H1 (cell line): ENCODE results near the gene CDT1. TPM values are rescaled to one million over a fixed set of nuclear protein-coding genes. Genes with fewer than 3 reads are reported as not detected.

Experiments used
- CTCF ChIA-PET: fragments of 300-600 bp; sonication (Branson Sonifier 250); formaldehyde crosslinking; loops from one replicate; lab custom pipeline; 2021; ENCODE audit not compliant: partially characterized antibody; lab: Charles Lee
- POLR2A ChIA-PET: fragments of 300-600 bp; sonication (Branson Sonifier 250); formaldehyde crosslinking; loops from one replicate; lab custom pipeline; 2021; ENCODE audit warnings: inconsistent platforms; ENCODE audit not compliant: partially characterized antibody; lab: Charles Lee
- DNase-seq, 2 experiments: peaks; one replicate each; pipeline versions ENCODE4 v3.0.0 to v3.0.0-alpha.2; 2010 to 2022; ENCODE audit warnings: low spot score in 2 of 2, low read depth in 1 of 2, mixed read lengths in 1 of 2
- FAIRE-seq: peaks from 2 replicates; lab custom pipeline; 2011; peaks lifted over from hg19 to GRCh38; lab: Jason Lieb, UNC
- H2AFZ ChIP-seq: 2 replicates; pipeline ENCODE4 v1.8.1; 2012; ENCODE audit warnings: low read length, inconsistent platforms
- H2AK5ac ChIP-seq: 2 replicates; pipeline ENCODE4 v1.6.1; 2013; ENCODE audit warnings: low read depth, low read length
- H2BK120ac ChIP-seq: replicated peaks from 2 replicates; pipeline ENCODE3; 2013; ENCODE audit warnings: low read depth, low read length, inconsistent platforms
- H2BK12ac ChIP-seq: 2 replicates; pipeline ENCODE4 v1.6.1; 2013; ENCODE audit warnings: low read depth, low read length
- H2BK15ac ChIP-seq: 2 replicates; pipeline ENCODE4 v1.6.1; 2013; ENCODE audit warnings: low read length
- H2BK20ac ChIP-seq: 2 replicates; pipeline ENCODE4 v1.6.1; 2013; ENCODE audit warnings: low read length
- H2BK5ac ChIP-seq: 2 replicates; pipeline ENCODE4 v1.6.1; 2013; ENCODE audit warnings: low read depth, low read length
- H3K14ac ChIP-seq: 2 replicates; pipeline ENCODE4 v1.6.1; 2013; ENCODE audit warnings: inconsistent platforms; ENCODE audit not compliant: insufficient read length
- H3K18ac ChIP-seq: 2 replicates; pipeline ENCODE4 v1.6.1; 2013; ENCODE audit warnings: low read length; ENCODE audit errors: extremely low read depth
- H3K23ac ChIP-seq: 2 replicates; pipeline ENCODE4 v1.6.1; 2013; ENCODE audit warnings: inconsistent platforms; ENCODE audit not compliant: insufficient read length
- H3K23me2 ChIP-seq: 2 replicates; pipeline ENCODE4 v1.6.1; 2013; ENCODE audit warnings: low read depth, low read length
- H3K27ac ChIP-seq: 2 replicates; pipeline ENCODE4 v1.6.1; 2011; ENCODE audit warnings: low read depth, low read length, inconsistent platforms
- H3K27me3 ChIP-seq, 4 experiments: replicated peaks in 1 of 4; 1 replicate in 1 of 4; 2 replicates in 3 of 4; pipeline versions ENCODE4 v1.6.1 to v1.8.1; 2011 to 2013; ENCODE audit warnings: low read length in 3 of 4, mild to moderate bottlenecking in 3 of 4, inconsistent platforms in 2 of 4, mixed read lengths in 2 of 4, moderate library complexity in 1 of 4; ENCODE audit not compliant: control insufficient read depth in 3 of 4, insufficient read depth in 3 of 4; ENCODE audit errors: extremely low read depth in 1 of 4
- H3K36me3 ChIP-seq, 4 experiments: 2 replicates each; pipeline versions ENCODE4 v1.6.1 to v1.8.1; 2011 to 2013; ENCODE audit warnings: mild to moderate bottlenecking in 4 of 4, low read length in 3 of 4, moderate library complexity in 2 of 4, control low read depth in 1 of 4, inconsistent platforms in 1 of 4; ENCODE audit not compliant: insufficient read depth in 4 of 4, control insufficient read depth in 2 of 4
- H3K4ac ChIP-seq: replicated peaks from 2 replicates; pipeline ENCODE3; 2013; ENCODE audit warnings: low read length, low read depth, mixed read lengths, inconsistent platforms; ENCODE audit not compliant: insufficient read length
- H3K4me1 ChIP-seq, 4 experiments: replicated peaks in 1 of 4; 1 replicate in 1 of 4; 2 replicates in 3 of 4; pipeline versions ENCODE4 v1.6.1 to v1.8.1; 2011 to 2013; ENCODE audit warnings: low read length in 3 of 4, inconsistent platforms in 2 of 4, mixed read lengths in 1 of 4; ENCODE audit not compliant: insufficient read depth in 4 of 4, control insufficient read depth in 3 of 4
- H3K4me2 ChIP-seq, 2 experiments: 2 replicates each; pipeline versions ENCODE4 v1.6.1 to v1.8.1; 2011 to 2013; ENCODE audit warnings: low read depth in 2 of 2, low read length in 2 of 2, control low read depth in 1 of 2, inconsistent platforms in 1 of 2, mild to moderate bottlenecking in 1 of 2; ENCODE audit not compliant: insufficient read depth in 1 of 2
- H3K4me3 ChIP-seq, 4 experiments: fragments of 200-600, 300-600 bp in 1 of 4; sonication (generic), shearing (Covaris generic), sonication (Bioruptor Twin) in 1 of 4; 2 replicates each; pipeline versions ENCODE4 v1.5.1 to v1.8.1; 2011 to 2016; ENCODE audit warnings: low read length in 4 of 4, low read depth in 3 of 4, control low read depth in 2 of 4, inconsistent platforms in 2 of 4, mild to moderate bottlenecking in 2 of 4, mixed read lengths in 1 of 4, moderate library complexity in 1 of 4; ENCODE audit not compliant: insufficient read depth in 2 of 4; ENCODE audit errors: extremely low read depth in 1 of 4
- H3K56ac ChIP-seq: replicated peaks from 2 replicates; pipeline ENCODE3; 2013; ENCODE audit warnings: low read depth, mild to moderate bottlenecking, mixed read lengths, low read length, inconsistent platforms; ENCODE audit not compliant: insufficient read length
- H3K79me1 ChIP-seq: 2 replicates; pipeline ENCODE4 v1.6.1; 2013; ENCODE audit warnings: low read depth, low read length, control low read depth
- H3K79me2 ChIP-seq, 2 experiments: 2 replicates each; pipeline versions ENCODE4 v1.6.1 to v1.8.1; 2012 to 2013; ENCODE audit warnings: low read length in 2 of 2, mild to moderate bottlenecking in 2 of 2, inconsistent platforms in 1 of 2; ENCODE audit not compliant: insufficient read depth in 2 of 2, control insufficient read depth in 1 of 2
- H3K9ac ChIP-seq, 4 experiments: replicated peaks in 1 of 4; 1 replicate in 1 of 4; 2 replicates in 3 of 4; pipeline versions ENCODE4 v1.6.1 to v1.8.1; 2011 to 2013; ENCODE audit warnings: low read depth in 3 of 4, low read length in 3 of 4, control low read depth in 2 of 4, mild to moderate bottlenecking in 2 of 4, moderate library complexity in 2 of 4, inconsistent platforms in 1 of 4; ENCODE audit errors: extremely low read depth in 1 of 4
- H3K9me3 ChIP-seq, 2 experiments: 2 replicates each; pipeline versions ENCODE4 v1.6.1 to v1.8.1; 2012 to 2013; ENCODE audit warnings: mild to moderate bottlenecking in 2 of 2, moderate library complexity in 2 of 2, control low read depth in 1 of 2, inconsistent platforms in 1 of 2, low read depth in 1 of 2, low read length in 1 of 2, mixed read lengths in 1 of 2; ENCODE audit not compliant: insufficient read depth in 2 of 2
- H4K20me1 ChIP-seq, 2 experiments: replicated peaks in 1 of 2; 2 replicates each; pipeline versions ENCODE3 to v1.8.1; 2011 to 2013; ENCODE audit warnings: inconsistent platforms in 2 of 2, low read length in 2 of 2, mild to moderate bottlenecking in 1 of 2; ENCODE audit not compliant: insufficient read depth in 2 of 2, control insufficient read depth in 1 of 2
- H4K5ac ChIP-seq: 2 replicates; pipeline ENCODE4 v1.6.1; 2013; ENCODE audit warnings: low read length, low read depth, mixed read lengths, inconsistent platforms; ENCODE audit not compliant: insufficient read length
- H4K8ac ChIP-seq: 2 replicates; pipeline ENCODE4 v1.8.0; 2013; ENCODE audit warnings: mild to moderate bottlenecking, moderate library complexity, low read length, inconsistent platforms; ENCODE audit not compliant: insufficient read depth; ENCODE audit errors: extremely low read depth
- H4K91ac ChIP-seq: replicated peaks from 2 replicates; pipeline ENCODE3; 2013; ENCODE audit warnings: low read length, mixed read lengths, inconsistent platforms; ENCODE audit not compliant: insufficient read length
- CHD2 ChIP-seq: IDR thresholded peaks from 2 replicates; pipeline ENCODE4 v1.6.1; 2012; ENCODE audit warnings: low read length, improper control_type of control experiment
- SP4 ChIP-seq: IDR thresholded peaks from 2 replicates; pipeline ENCODE4 v1.6.1; 2012; ENCODE audit warnings: low read length, inconsistent platforms
- TEAD4 ChIP-seq: IDR thresholded peaks from 2 replicates; pipeline ENCODE4 v1.6.1; 2012; ENCODE audit warnings: low read depth, low read length, inconsistent platforms, mixed read lengths
- WGBS, 2 experiments: shearing (Covaris generic) in 1 of 2; methylation state at CpG; one replicate each; pipeline versions ENCODE4 v1.1.6 to v1.1.7; 2013 to 2015; ENCODE audit warnings: low lambda C conversion rate in 2 of 2, mixed read lengths in 2 of 2, inconsistent platforms in 1 of 2, low coverage in 1 of 2, missing lambda C conversion rate in 1 of 2; ENCODE audit not compliant: insufficient replicate concordance in 2 of 2, insufficient coverage in 1 of 2, insufficient read length in 1 of 2; ENCODE audit errors: extremely low coverage in 1 of 2, missing lambda C conversion rate in 1 of 2; 5-methylcytosine and 5-hydroxymethylcytosine counted together
- polyA plus RNA-seq, 7 experiments: library from polyadenylated mRNA; depleted of rRNA in 3 of 7; stranded (reverse) in 5 of 7; unstranded in 2 of 7; fragments of >200 nt in 5 of 7; fragments of 200-250 nt in 2 of 7; gene quantifications; 1 replicate in 5 of 7; 2 replicates in 1 of 7; 4 replicates in 1 of 7; pipeline versions ENCODE4 v1.2.1 to v1.2.3, GENCODE V29; 2011 to 2013; ENCODE audit warnings: missing spikeins in 2 of 7, mixed read lengths in 2 of 7
- total RNA-seq: library from RNA; stranded (reverse); fragmentation: NEBNext Ultra II Directional; extraction: Animal tissue kit (Norgen Biotek cat#: 25700); gene quantifications from 2 replicates; pipeline ENCODE4 v1.2.1, GENCODE V29; 2021

The CDT1 gene
- total and polyA plus RNA-seq, 2 of the 8 experiments (the other 6 are each of a cell fraction or from before 2014, with no cell fraction given) = 76.7 to 95.4 TPM

DNA sequence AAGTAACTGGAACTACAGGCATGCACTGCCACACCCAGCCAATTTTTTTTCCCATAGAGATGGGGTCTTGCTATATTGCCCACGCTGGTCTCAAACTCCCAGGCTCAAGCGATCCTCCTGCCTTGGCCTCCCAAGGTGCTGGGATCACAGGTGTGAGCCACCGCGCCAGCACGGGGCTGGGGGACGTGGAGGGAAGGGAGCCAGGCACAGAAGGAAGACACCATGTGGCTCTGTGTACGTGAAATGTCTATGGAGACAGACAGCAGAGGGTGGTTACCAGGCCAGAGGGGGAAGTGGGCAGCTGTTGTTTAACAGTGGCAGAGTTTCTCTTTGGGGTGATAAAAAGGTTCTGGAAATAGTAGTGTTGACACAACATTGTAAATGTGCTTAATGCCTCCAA, 14.0 kb upstream of the CDT1 start:
- no peak overlapping the region for H2AFZ ChIP-seq
- H3K4ac ChIP-seq = no peak overlapping the region
- H2BK12ac ChIP-seq = no peak overlapping the region
- H3K27me3 ChIP-seq = peaks cover 0 to 6% (median 3%) of the 10 kb centered on the region in 4 experiments; a peak in 3 of 7 replicates
- no peak overlapping the region for H2BK15ac ChIP-seq
- no peak overlapping the region for H2AK5ac ChIP-seq
- H3K79me1 ChIP-seq = no peaks in the 10 kb centered on the region
- ChIA-PET POLR2A (interaction anchor here (1.4 kb wide), 1 partner anchor 10 kb away, joined by 3 read pairs; no protein-coding TSS in a partner anchor), CTCF (no interaction called here)
- no peak overlapping the region for H3K23ac ChIP-seq
- H3K14ac ChIP-seq = no peak overlapping the region
- no peak overlapping the region for H3K4me2 ChIP-seq
- no peak overlapping the region for H3K4me3 ChIP-seq
- no peak overlapping the region for H4K5ac ChIP-seq
- peaks cover 0 to 26% (median 18%) of the 10 kb centered on the region in 4 experiments; a peak in 6 of 7 replicates for H3K4me1 ChIP-seq
- H3K36me3 ChIP-seq = no peaks in the 10 kb centered on the region
- H4K20me1 ChIP-seq = no peaks in the 10 kb centered on the region
- H2BK120ac ChIP-seq = no peak overlapping the region
- H4K91ac ChIP-seq = no peak overlapping the region
- no peak overlapping the region for H3K27ac ChIP-seq
- no peak overlapping the region for H2BK5ac ChIP-seq
- no peaks in the 10 kb centered on the region for H3K79me2 ChIP-seq
- H3K56ac ChIP-seq = no peak overlapping the region
- DNase-seq = no peak
- FAIRE-seq = no peak
- no peaks in the 10 kb centered on the region for H3K9me3 ChIP-seq
- no peak overlapping the region for H4K8ac ChIP-seq
- WGBS, 2 experiments = 88% methylated on average over 6 of the region's 7 CpGs; no CpG with 5 or more reads in 1 of the 2 experiments
- no peak overlapping the region for H3K9ac ChIP-seq
- H3K23me2 ChIP-seq = peaks cover 2% of the 10 kb centered on the region; the same call in 1 of the 2 replicates
- no peak overlapping the region for H2BK20ac ChIP-seq
- no peak for TF ChIP-seq CHD2
- no peak for TF ChIP-seq SP4
- no peak for TF ChIP-seq TEAD4
- no peak overlapping the region for H3K18ac ChIP-seq
